Testis (tissue), 3 donors: ENCODE measurements around the gene ADD1. TPM values are rescaled to one million over a fixed set of nuclear protein-coding genes. Genes with fewer than 3 reads are reported as not detected.

Experiments used
- DNase-seq: peaks from one replicate; pipeline ENCODE4 v3.0.0-alpha.2; 2019
- H3K27ac ChIP-seq, 2 donors: fragments of 200-600 bp; sonication (generic); one replicate each; pipeline ENCODE4 v1.5.1; 2019
- H3K27me3 ChIP-seq: fragments of 200-600 bp; sonication (generic); one replicate; pipeline ENCODE4 v1.5.1; 2019
- H3K36me3 ChIP-seq: fragments of 200-600 bp; sonication (generic); one replicate; pipeline ENCODE4 v1.5.1; 2017; ENCODE audit warnings: low read depth; ENCODE audit errors: missing control alignments
- H3K4me1 ChIP-seq: fragments of 200-600 bp; sonication (generic); one replicate; pipeline ENCODE4 v1.5.1; 2019
- H3K4me3 ChIP-seq, 2 donors: fragments of 200-600 bp; sonication (generic); one replicate each; pipeline ENCODE4 v1.5.1; 2017 to 2019
- H3K9me3 ChIP-seq: fragments of 200-600 bp; sonication (generic); one replicate; pipeline ENCODE4 v1.5.1; 2017
- POLR2A ChIP-seq: fragments of 450-650 bp; IDR thresholded peaks from one replicate; pipeline ENCODE4 v1.6.1; 2017; ENCODE audit warnings: antibody characterized with exemption, mild to moderate bottlenecking, moderate library complexity
- WGBS, 2 donors: methylation state at CpG; one replicate each; pipeline ENCODE4 v1.1.5; 2018; 5-methylcytosine and 5-hydroxymethylcytosine counted together
- intact Hi-C: fragments of 100-400 bp; cut with DNase I; formaldehyde crosslinking; loops from one replicate; pipeline ENCODE4 v1.15.1; 2023; ENCODE audit warnings: low total_unique reads
- polyA plus RNA-seq: library from polyadenylated mRNA; stranded (reverse); fragments of 350-450 nt; fragmentation: Illumina TruSeq; extraction: RNeasy Lipid Tissue Mini Kit (QIAGEN cat#74804); gene quantifications from one replicate; pipeline ENCODE4 v1.2.3, GENCODE V29; 2014; ENCODE audit warnings: low read depth, low replicate concordance; ENCODE audit not compliant: insufficient read depth
- total RNA-seq, 2 donors: library from RNA; depleted of rRNA; stranded (reverse); fragments of >200 nt; gene quantifications; one replicate each; pipeline ENCODE4 v1.2.3, GENCODE V29; 2016
- TF ChIP-seq, protein P1 (sequence below), 3 experiments: fragments of 450-650 bp in 2 of 3; fragments of 200-600 bp in 1 of 3; sonication (generic) in 1 of 3; IDR thresholded peaks; one replicate each; pipeline ENCODE4 v1.5.1; 2016 to 2019; ENCODE audit warnings: antibody characterized with exemption in 3 of 3, mild to moderate bottlenecking in 2 of 3, moderate library complexity in 1 of 3

Gene ADD1
- total and polyA plus RNA-seq, 3 donors from 2014 or later, result 233 to 355 (median 318) TPM

GRCh38 chr4:2898001-2898400 lies 54.4 kb downstream of the ADD1 start:
- DNase-seq, result no peak
- Histone ChIP-seq H3K36me3 (no peaks in the 10 kb centered on the region), H3K4me1 (peaks cover 9% of the 10 kb centered on the region), H3K27me3 (no peaks in the 10 kb centered on the region), H3K27ac (no peak overlapping the region), H3K4me3 (no peak overlapping the region), H3K9me3 (no peaks in the 10 kb centered on the region)
- TF ChIP-seq, protein P1, sequence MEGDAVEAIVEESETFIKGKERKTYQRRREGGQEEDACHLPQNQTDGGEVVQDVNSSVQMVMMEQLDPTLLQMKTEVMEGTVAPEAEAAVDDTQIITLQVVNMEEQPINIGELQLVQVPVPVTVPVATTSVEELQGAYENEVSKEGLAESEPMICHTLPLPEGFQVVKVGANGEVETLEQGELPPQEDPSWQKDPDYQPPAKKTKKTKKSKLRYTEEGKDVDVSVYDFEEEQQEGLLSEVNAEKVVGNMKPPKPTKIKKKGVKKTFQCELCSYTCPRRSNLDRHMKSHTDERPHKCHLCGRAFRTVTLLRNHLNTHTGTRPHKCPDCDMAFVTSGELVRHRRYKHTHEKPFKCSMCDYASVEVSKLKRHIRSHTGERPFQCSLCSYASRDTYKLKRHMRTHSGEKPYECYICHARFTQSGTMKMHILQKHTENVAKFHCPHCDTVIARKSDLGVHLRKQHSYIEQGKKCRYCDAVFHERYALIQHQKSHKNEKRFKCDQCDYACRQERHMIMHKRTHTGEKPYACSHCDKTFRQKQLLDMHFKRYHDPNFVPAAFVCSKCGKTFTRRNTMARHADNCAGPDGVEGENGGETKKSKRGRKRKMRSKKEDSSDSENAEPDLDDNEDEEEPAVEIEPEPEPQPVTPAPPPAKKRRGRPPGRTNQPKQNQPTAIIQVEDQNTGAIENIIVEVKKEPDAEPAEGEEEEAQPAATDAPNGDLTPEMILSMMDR (IDR thresholded peaks at IDR 0.05), result no peak
- no peak for TF ChIP-seq POLR2A
- intact Hi-C loops, result no loop called here
- 78 to 81% methylated on average over 3 of the region's 3 CpGs for WGBS, 2 donors

DNA sequence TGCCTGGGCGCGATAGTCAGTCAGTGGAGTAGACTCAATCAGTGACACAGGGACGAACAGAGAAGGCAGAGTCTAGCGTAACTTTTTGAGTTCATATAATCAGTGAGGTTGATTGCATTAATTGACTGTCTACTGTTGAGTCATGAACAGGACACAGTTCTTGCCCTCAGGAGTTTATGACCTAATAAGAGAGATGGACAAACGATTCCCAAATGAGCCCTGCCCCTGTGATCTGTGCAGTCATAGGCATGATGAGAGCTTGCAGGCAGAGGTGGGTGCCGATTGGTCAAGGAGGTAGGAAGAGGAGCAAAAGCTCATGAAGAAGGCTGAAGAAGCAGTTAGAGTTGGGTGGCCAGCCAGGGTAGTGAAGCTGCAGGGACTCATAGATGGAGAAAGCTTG lies 57.1 kb downstream of the ADD1 start:
- no peak for DNase-seq
- H3K27ac ChIP-seq, result no peak overlapping the region
- H3K27me3 ChIP-seq, result no peaks in the 10 kb centered on the region
- WGBS, 2 donors, result 92 to 93% methylated on average over 6 of the region's 6 CpGs
- no peaks in the 10 kb centered on the region for H3K36me3 ChIP-seq
- no peaks in the 10 kb centered on the region for H3K9me3 ChIP-seq
- TF ChIP-seq POLR2A, result no peak
- TF ChIP-seq, protein P1 (IDR thresholded peaks at IDR 0.05), result no peak
- no peaks in the 10 kb centered on the region for H3K4me1 ChIP-seq
- intact Hi-C loops, result no loop called here
- no peak overlapping the region for H3K4me3 ChIP-seq

DNA sequence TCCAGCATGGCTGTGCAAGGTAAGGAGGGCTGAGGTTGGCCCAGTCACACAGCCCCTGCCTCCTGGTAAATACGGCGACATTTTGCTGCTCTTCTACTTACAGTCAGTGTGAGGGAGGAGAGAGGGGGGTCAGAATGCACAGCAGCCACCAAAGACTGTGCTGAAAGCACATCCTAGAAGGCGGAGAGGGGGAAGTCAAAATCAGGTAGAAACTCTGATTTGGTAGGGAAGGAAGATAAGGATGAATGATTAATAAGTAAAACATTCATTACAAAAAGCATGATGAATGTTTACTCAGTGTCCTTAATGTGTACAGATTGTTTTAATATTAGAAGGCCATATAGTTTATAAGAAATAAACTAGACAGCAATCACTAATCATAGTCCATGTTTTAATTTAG lies 57.5 kb downstream of the ADD1 start:
- TF ChIP-seq, protein P1 (IDR thresholded peaks at IDR 0.05), result no peak
- TF ChIP-seq POLR2A, result no peak
- intact Hi-C loops, result no loop called here
- Histone ChIP-seq H3K27me3 (no peaks in the 10 kb centered on the region), H3K36me3 (no peaks in the 10 kb centered on the region), H3K4me3 (no peak overlapping the region), H3K27ac (no peak overlapping the region), H3K9me3 (no peaks in the 10 kb centered on the region), H3K4me1 (no peaks in the 10 kb centered on the region)
- DNase-seq, result no peak
- WGBS, 2 donors, result 93 to 96% methylated on average over 3 of the region's 3 CpGs

DNA sequence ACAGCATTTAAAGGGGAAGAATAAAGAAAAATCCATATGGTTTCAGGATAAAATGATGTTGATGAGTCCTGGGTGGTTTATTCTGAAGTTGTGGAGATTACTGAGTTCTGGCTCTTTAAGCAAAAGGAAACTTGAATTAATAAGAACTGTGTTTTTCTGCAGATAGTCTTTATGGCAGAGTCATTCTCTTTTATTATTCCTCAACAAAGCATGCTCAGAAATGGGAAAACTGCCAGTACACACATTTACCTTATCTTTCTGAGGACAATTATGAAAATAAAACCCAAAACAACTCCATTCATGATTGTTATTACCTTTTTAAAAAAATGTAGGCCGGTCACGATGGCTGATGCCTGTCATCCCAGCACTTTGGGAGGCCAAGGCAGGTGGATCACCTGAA lies 58.5 kb downstream of the ADD1 start:
- intact Hi-C loops, result no loop called here
- H3K36me3 ChIP-seq, result no peaks in the 10 kb centered on the region
- WGBS, 2 donors, result 39 to 53% methylated on average over 2 of the region's 2 CpGs

GRCh38 chr4:2905544-2905943 lies 61.9 kb downstream of the ADD1 start:
- WGBS, 2 donors, result 91 to 92% methylated on average over 13 of the region's 13 CpGs
- no peaks in the 10 kb centered on the region for H3K36me3 ChIP-seq
- no peak for DNase-seq

More for the DNA sequence above, 58.5 kb downstream of the ADD1 start:
- Histone ChIP-seq H3K27me3 (no peaks in the 10 kb centered on the region), H3K4me3 (no peak overlapping the region), H3K9me3 (no peaks in the 10 kb centered on the region), H3K4me1 (no peaks in the 10 kb centered on the region), H3K27ac (no peak overlapping the region)
- TF ChIP-seq POLR2A, result no peak
- TF ChIP-seq, protein P1 (IDR thresholded peaks at IDR 0.05), result no peak
- no peak for DNase-seq

More at GRCh38 chr4:2905544-2905943, 61.9 kb downstream of the ADD1 start:
- Histone ChIP-seq H3K27ac (no peak overlapping the region), H3K27me3 (no peaks in the 10 kb centered on the region), H3K4me3 (no peak overlapping the region), H3K4me1 (peaks cover 2% of the 10 kb centered on the region), H3K9me3 (no peaks in the 10 kb centered on the region)
- intact Hi-C loops, result no loop called here
- TF ChIP-seq POLR2A, result no peak
- TF ChIP-seq, protein P1 (IDR thresholded peaks at IDR 0.05), result no peak
